AG04449 (cell line): ENCODE data around the gene VPS13D.

Source experiments
- CTCF ChIA-PET: fragments of 350-600 bp; formaldehyde crosslinking; extraction: SDS; loops from one replicate; lab custom pipeline; 2021; ENCODE audit warnings: antibody characterized with exemption; lab: Yijun Ruan, JAX
- POLR2A ChIA-PET: fragments of 400-600, 350-600 bp; formaldehyde crosslinking; extraction: SDS; loops from one replicate; lab custom pipeline; 2020; ENCODE audit warnings: antibody characterized with exemption, inconsistent platforms; lab: Yijun Ruan, JAX
- DNase-seq: peaks from one replicate; pipeline ENCODE4 v3.0.0-alpha.2; 2010; ENCODE audit warnings: low read depth, low spot score
- H3K4me3 ChIP-seq: 2 replicates; pipeline ENCODE4 v1.5.1; 2011; ENCODE audit warnings: low read depth, mild to moderate bottlenecking, control low read depth, low read length
- TF ChIP-seq, protein P1 (sequence below): IDR thresholded peaks from one replicate; pipeline ENCODE4 v1.5.1; 2011; ENCODE audit warnings: mild to moderate bottlenecking, moderate library complexity, low read length, control low read depth, inconsistent platforms; ENCODE audit not compliant: insufficient read depth; ENCODE audit errors: missing control alignments

VPS13D gene

DNA sequence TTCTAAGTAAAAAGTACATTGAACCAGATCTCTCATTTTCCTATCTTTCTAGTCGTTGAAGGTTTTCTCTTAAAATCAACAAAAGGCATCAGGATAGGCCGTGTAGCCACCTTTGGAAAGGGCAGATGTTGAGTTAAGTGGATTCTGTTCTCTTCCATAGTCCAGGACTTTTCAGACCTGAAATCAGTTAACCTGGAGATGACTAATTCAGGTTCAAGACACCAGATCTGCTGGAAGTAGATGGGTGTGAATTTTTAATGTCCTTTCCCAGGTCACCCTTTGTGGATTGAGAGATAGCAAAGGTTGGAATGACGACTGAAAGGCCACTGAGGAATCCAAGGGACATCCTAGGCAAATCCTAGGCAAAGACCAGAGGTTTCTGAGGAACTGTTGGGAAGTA lies 215.4 kb downstream of the VPS13D start:
- ChIA-PET POLR2A (no interaction called here), CTCF (interaction anchor here (0.7 kb wide), 1 partner anchor 38 kb away, joined by 3 read pairs; no protein-coding TSS in a partner anchor)
- TF ChIP-seq, protein P1, sequence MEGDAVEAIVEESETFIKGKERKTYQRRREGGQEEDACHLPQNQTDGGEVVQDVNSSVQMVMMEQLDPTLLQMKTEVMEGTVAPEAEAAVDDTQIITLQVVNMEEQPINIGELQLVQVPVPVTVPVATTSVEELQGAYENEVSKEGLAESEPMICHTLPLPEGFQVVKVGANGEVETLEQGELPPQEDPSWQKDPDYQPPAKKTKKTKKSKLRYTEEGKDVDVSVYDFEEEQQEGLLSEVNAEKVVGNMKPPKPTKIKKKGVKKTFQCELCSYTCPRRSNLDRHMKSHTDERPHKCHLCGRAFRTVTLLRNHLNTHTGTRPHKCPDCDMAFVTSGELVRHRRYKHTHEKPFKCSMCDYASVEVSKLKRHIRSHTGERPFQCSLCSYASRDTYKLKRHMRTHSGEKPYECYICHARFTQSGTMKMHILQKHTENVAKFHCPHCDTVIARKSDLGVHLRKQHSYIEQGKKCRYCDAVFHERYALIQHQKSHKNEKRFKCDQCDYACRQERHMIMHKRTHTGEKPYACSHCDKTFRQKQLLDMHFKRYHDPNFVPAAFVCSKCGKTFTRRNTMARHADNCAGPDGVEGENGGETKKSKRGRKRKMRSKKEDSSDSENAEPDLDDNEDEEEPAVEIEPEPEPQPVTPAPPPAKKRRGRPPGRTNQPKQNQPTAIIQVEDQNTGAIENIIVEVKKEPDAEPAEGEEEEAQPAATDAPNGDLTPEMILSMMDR = no peak
- H3K4me3 ChIP-seq = no peak overlapping the region
- DNase-seq = no peak

DNA sequence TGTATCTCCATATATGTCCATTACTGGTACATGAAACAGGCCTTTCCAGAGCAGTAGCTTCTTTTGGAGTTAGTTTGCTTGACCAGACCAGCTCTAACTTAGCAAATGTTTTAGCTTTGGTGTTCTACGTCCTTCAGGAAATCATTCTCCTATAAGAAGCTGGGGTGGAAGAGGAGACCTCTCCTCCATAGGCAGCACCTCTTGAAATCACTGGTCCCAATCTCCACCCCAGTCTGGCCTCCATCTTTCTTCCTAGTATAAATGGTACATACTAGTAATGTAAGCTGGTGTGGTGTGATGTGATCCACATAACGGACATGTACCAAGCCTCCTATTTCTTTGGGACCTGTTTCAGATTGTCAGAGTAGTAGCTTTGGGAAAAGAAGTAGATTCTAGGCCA lies 216.8 kb downstream of the VPS13D start:
- CTCF ChIA-PET = interaction anchor here (0.9 to 2.6 kb wide), 5 partner anchors 9 to 39 kb away, joined by 3 to 12 read pairs (median 4); no protein-coding TSS in a partner anchor
- DNase-seq = no peak
- TF ChIP-seq, protein P1 = no peak
- H3K4me3 ChIP-seq = no peak overlapping the region
- POLR2A ChIA-PET = interaction anchor here (1.2 to 1.7 kb wide), 2 partner anchors 110 to 150 kb away, joined by 4 to 7 read pairs; no protein-coding TSS in a partner anchor

DNA sequence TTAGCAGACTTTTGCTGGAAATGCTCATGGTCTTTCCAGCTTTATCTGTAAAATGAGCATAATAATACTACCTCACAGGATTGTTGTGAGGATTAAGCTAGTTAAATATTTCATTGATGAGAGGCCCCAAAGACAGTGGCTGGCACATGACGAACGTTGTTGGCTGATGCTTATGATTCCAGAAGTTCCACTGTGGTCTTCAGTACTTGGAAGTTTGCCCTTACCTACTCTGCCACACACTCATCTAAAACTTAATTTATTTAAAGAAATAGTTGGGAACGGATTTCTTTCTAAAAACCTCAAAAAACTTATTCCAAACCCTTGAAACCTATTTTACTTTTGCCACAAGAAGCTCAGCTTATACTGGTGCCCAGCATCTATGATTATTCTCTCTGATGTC lies 217.5 kb downstream of the VPS13D start:
- DNase-seq = no peak
- TF ChIP-seq, protein P1 = no peak
- H3K4me3 ChIP-seq = no peak overlapping the region
- POLR2A ChIA-PET = interaction anchor here (1.2 to 1.7 kb wide), 2 partner anchors 110 to 149 kb away, joined by 4 to 7 read pairs; no protein-coding TSS in a partner anchor
- CTCF ChIA-PET = interaction anchor here (0.9 to 2.6 kb wide), 7 partner anchors 8 to 172 kb away, joined by 3 to 12 read pairs (median 4); no protein-coding TSS in a partner anchor

DNA sequence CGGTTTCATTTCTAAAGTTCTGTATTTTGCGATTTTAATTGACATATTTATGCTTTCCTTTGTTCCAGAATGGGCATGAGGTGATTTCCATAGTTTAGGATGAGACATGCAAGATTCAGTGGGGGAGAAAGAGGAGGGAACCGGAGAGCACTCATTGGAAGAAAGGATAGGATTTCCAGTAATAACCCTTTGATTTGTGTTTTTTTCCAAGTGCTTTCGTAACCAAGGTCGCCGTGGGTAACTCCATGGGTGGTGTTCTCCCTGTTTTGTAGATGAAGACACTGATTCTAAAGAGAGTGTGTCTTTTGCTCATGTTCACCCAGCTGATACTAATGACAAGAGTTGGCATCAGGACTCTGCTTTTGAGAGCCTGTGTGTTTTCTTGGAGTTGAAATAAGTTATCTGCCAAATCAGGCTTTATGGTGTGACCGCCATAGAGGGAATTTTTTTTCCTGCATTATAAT lies 218.1 kb downstream of the VPS13D start:
- no peak for DNase-seq
- H3K4me3 ChIP-seq = no peak overlapping the region
- POLR2A ChIA-PET = interaction anchor here (1.7 kb wide), 1 partner anchor 148 kb away, joined by 7 read pairs; no protein-coding TSS in a partner anchor
- CTCF ChIA-PET = interaction anchor here (1.1 to 2.6 kb wide), 6 partner anchors 9 to 171 kb away, joined by 3 to 12 read pairs (median 4); no protein-coding TSS in a partner anchor
- TF ChIP-seq, protein P1 = no peak

DNA sequence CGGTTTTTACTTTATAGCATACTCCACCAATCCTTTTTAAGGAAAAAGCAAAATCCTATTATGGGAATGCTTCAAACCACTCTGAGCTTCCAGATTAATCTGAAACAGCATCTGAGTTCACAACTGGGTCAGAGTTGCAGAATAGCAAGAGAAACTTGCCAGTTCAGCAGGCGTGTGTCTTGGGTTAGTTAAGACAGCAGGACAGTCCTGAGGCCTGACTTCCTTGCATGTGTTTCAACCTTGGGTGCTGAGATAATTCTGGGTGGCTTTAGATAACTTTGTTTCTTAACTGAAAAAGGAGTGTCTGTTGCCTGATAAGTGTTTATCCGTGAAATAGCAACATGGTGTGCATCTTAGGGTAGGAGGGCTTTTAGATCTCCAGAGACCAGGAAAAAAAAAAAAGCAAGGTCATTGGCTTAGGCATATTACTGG lies 218.9 kb downstream of the VPS13D start:
- DNase-seq = no peak
- no peak overlapping the region for H3K4me3 ChIP-seq
- CTCF ChIA-PET = interaction anchor here (1.1 to 2.6 kb wide), 3 partner anchors 9 to 170 kb away, joined by 6 to 12 read pairs (median 8); no protein-coding TSS in a partner anchor
- POLR2A ChIA-PET = interaction anchor here (0.6 kb wide), 1 partner anchor 666 kb away, joined by 9 read pairs; no protein-coding TSS in a partner anchor
- TF ChIP-seq, protein P1 = no peak

DNA sequence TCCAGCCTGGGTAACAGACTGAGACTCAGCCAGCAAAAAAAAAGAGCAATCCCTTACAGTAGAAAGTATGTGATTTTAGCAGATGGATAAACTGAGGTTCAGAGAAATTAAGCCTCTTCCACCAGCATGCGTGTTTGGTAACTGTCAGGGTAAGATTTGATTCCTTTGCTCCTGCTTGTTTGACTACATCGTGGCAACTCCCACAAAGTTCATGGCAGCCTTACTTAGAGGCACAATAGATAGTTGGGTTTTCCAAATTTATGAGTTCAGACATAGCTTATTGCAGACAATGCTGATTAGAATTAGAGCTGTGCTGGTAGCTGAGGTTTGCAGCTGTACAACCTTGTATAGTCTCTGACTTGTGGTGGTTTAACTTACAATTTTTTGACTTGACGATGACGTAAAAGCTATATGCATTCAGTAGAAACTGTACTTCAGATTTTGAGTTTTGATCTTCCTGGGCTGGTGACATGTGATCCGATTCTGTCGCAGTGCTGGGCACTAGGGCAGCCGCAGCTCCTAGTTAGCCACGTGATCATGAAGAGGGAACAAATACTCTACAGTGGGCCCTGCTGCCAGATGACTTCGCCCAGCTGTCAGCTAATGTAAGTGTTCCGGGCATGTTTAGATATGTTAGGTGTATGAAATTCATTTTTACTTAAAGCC lies 220.4 kb downstream of the VPS13D start:
- no peak overlapping the region for H3K4me3 ChIP-seq
- ChIA-PET CTCF (interaction anchor here (1.1 to 1.5 kb wide), 2 partner anchors 11 to 43 kb away, joined by 4 to 6 read pairs; no protein-coding TSS in a partner anchor), POLR2A (no interaction called here)
- TF ChIP-seq, protein P1 = no peak
- no peak for DNase-seq
